ENCODE data around the gene CTSH. TPM values are rescaled to one million over a fixed set of nuclear protein-coding genes. Genes with fewer than 3 reads are reported as not detected.

CTSH gene
- total RNA-seq, 2 donors from 2014 or later: 257 to 415 TPM

Small RNAs within 50 kb of the gene (small RNA-seq; reads per million reads assigned to genes)
- 0 reads per million in 2 donors for gene RNU6-415P

Other genes starting within 250 kb of the CTSH start
- 1 to 10 TPM; 1.6 to 7.8 TPM for gene ADAMTS7, start 133.6 kb downstream of the CTSH start, total RNA-seq
- 100 to 1,000 TPM; 151 to 304 TPM for gene MORF4L1, start 72.2 kb downstream of the CTSH start, total RNA-seq
- gene RASGRF1, start 145.7 kb upstream of the CTSH start, total RNA-seq: 1 to 10 TPM in 1 of 2 donors, under 1 TPM in 1; 0.09 to 1.1 TPM

All from prostate gland (tissue), 2 donors.